Right ventricle myocardium inferior (tissue), 1 donor: Measurements from ENCODE around the gene GFOD1. TPM values are rescaled to one million over a fixed set of nuclear protein-coding genes. Genes with fewer than 3 reads are reported as not detected.
A peak's percentile ranks its signal among the peaks of the same experiment; 100 is the strongest.
"Not testable (repeated sequence)": the region's sequence is repeated elsewhere in the genome, so short reads cannot be mapped to it uniquely, and the experiment has no call there.

Source experiments
- ATAC-seq: fragments of 200-7000 bp; cut with Tn5 transposase; one replicate; pipeline ENCODE4 v1.9.1; 2020; ENCODE audit warnings: mild to moderate bottlenecking, moderate library complexity
- DNase-seq: peaks from one replicate; pipeline ENCODE4 v3.0.0; 2021; ENCODE audit errors: missing footprints
- intact Hi-C: fragments of 100-400 bp; cut with DNase I; formaldehyde crosslinking; loops from one replicate; pipeline ENCODE4 v1.11.0; 2022
- total RNA-seq: library from RNA; stranded (reverse); fragmentation: NEBNext Ultra II Directional; extraction: Animal tissue kit (Norgen Biotek cat#: 25700); gene quantifications from one replicate; pipeline ENCODE4 v1.2.1, GENCODE V29; 2021
- donor health status: DM: no; HTN: yes; CAD: no; lungs with severe emphysema.

The GFOD1 gene
- total RNA-seq, 1 donor from 2014 or later = 38.8 TPM

GRCh38 chr6:13453153-13453552 is 34.2 kb downstream of the GFOD1 start:
- no peak for ATAC-seq
- no peak for DNase-seq
- intact Hi-C loops = no loop called here

GRCh38 chr6:13452346-13453117 is 34.9 kb downstream of the GFOD1 start:
- intact Hi-C loops = no loop called here
- ATAC-seq = peak; percentile 7
- DNase-seq = no peak

GRCh38 chr6:13451181-13451895 is 36.1 kb downstream of the GFOD1 start:
- intact Hi-C loops = no loop called here
- DNase-seq (no peak), ATAC-seq (no peak)

GRCh38 chr6:13450628-13451027 is 36.8 kb downstream of the GFOD1 start:
- intact Hi-C loops = no loop called here
- no peak for DNase-seq

GRCh38 chr6:13447949-13448724 is 39.3 kb downstream of the GFOD1 start:
- intact Hi-C loops = no loop called here
- peak; percentile 44 for ATAC-seq
- no peak for DNase-seq

More at GRCh38 chr6:13450628-13451027, 36.8 kb downstream of the GFOD1 start:
- no peak for ATAC-seq

- ATAC-seq (peak; percentile 27), DNase-seq (no peak)
- intact Hi-C loops = no loop called here
These were observed 41.0 kb downstream of the GFOD1 start for GRCh38 chr6:13446381-13446780.

GRCh38 chr6:13445744-13446115 is 41.7 kb downstream of the GFOD1 start:
- ATAC-seq (no peak), DNase-seq (no peak)
- intact Hi-C loops = no loop called here

GRCh38 chr6:13445005-13445743 is 42.2 kb downstream of the GFOD1 start:
- no peak for DNase-seq
- peak; percentile 44 for ATAC-seq
- intact Hi-C loops = no loop called here

GRCh38 chr6:13444604-13445003 is 42.8 kb downstream of the GFOD1 start:
- DNase-seq = no peak
- no peak for ATAC-seq
- intact Hi-C loops = no loop called here

- DNase-seq, ATAC-seq, intact Hi-C loops: not testable (repeated sequence)
These were observed 43.4 kb downstream of the GFOD1 start for GRCh38 chr6:13443978-13444377.

- DNase-seq (no peak), ATAC-seq (no peak)
- intact Hi-C loops = no loop called here
These were observed 45.6 kb downstream of the GFOD1 start for GRCh38 chr6:13441778-13442177.

GRCh38 chr6:13439644-13440043 is 47.8 kb downstream of the GFOD1 start:
- intact Hi-C loops = no loop called here
- DNase-seq (no peak), ATAC-seq (no peak)

- intact Hi-C loops = no loop called here
- DNase-seq = no peak
- ATAC-seq = no peak
These were observed 49.3 kb downstream of the GFOD1 start for GRCh38 chr6:13438126-13438525.

- intact Hi-C loops = no loop called here
- no peak for DNase-seq
- no peak for ATAC-seq
These were observed 50.0 kb downstream of the GFOD1 start for GRCh38 chr6:13437218-13437996.

GRCh38 chr6:13436399-13437217 is 50.8 kb downstream of the GFOD1 start:
- no peak for DNase-seq
- no peak for ATAC-seq
- intact Hi-C loops = no loop called here

GRCh38 chr6:13435477-13436246 is 51.7 kb downstream of the GFOD1 start:
- intact Hi-C loops = no loop called here
- no peak for ATAC-seq

GRCh38 chr6:13434777-13435176 is 52.6 kb downstream of the GFOD1 start:
- intact Hi-C loops = no loop called here
- ATAC-seq (no peak), DNase-seq (no peak)

More at GRCh38 chr6:13435477-13436246, 51.7 kb downstream of the GFOD1 start:
- DNase-seq = no peak
